ENCODE data around the gene POLRMT. TPM values are rescaled to one million over a fixed set of nuclear protein-coding genes. Genes with fewer than 3 reads are reported as not detected.
"Not testable (repeated sequence)": the region's sequence is repeated elsewhere in the genome, so short reads cannot be mapped to it uniquely, and the experiment has no call there.

Gene POLRMT
- total RNA-seq, 2 donors from 2014 or later, result 34.7 to 106 TPM

DNA sequence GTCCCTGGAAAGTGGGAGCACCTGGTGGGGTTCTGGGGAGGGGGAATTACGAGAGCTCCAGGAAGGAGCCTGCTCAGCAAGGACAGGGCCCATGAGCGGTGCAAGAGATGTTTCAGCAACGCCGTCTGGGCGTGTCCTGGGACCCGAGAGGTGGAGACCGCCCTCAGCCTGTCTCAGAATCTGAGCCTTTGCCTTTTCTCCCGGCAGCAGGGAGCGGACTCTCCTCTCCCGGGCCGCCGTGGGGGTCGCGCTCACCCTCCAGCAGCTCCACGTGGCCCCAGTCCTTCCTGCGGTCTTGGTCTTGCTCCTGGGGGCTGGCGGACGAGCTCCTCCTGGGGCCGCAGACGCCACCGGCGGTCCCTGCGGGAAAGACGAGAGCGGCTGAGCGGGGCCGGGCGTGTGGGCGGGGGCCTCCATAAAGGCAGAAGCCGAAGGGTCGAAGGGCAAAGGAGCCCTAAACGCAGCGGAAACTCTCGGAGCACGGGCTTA lies 714 bp downstream of the POLRMT start:
- Histone ChIP-seq H3K9me3 (no peaks in the 10 kb centered on the region), H3K4me3 (peak overlapping the region; percentile 59 to 89), H3K4me1 (replicated peaks) (no peaks in the 10 kb centered on the region), H3K27ac (peak overlapping the region; percentile 0 to 54), H3K36me3 (no peaks in the 10 kb centered on the region), H3K27me3 (replicated peaks; ENCODE audit: insufficient read depth) (no peaks in the 10 kb centered on the region)
- intact Hi-C loops (cut with DNase I), result no loop called here
- no peak for DNase-seq (ENCODE audit: low spot score)
- TF ChIP-seq POLR2A (IDR thresholded peaks at IDR 0.05) (no peak), POLR2AphosphoS5 (IDR thresholded peaks at IDR 0.05) (no peak)
- TF ChIP-seq, protein P1, sequence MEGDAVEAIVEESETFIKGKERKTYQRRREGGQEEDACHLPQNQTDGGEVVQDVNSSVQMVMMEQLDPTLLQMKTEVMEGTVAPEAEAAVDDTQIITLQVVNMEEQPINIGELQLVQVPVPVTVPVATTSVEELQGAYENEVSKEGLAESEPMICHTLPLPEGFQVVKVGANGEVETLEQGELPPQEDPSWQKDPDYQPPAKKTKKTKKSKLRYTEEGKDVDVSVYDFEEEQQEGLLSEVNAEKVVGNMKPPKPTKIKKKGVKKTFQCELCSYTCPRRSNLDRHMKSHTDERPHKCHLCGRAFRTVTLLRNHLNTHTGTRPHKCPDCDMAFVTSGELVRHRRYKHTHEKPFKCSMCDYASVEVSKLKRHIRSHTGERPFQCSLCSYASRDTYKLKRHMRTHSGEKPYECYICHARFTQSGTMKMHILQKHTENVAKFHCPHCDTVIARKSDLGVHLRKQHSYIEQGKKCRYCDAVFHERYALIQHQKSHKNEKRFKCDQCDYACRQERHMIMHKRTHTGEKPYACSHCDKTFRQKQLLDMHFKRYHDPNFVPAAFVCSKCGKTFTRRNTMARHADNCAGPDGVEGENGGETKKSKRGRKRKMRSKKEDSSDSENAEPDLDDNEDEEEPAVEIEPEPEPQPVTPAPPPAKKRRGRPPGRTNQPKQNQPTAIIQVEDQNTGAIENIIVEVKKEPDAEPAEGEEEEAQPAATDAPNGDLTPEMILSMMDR (IDR thresholded peaks at IDR 0.05), result no peak
- WGBS, result 4% methylated on average over 34 of the region's 35 CpGs

DNA sequence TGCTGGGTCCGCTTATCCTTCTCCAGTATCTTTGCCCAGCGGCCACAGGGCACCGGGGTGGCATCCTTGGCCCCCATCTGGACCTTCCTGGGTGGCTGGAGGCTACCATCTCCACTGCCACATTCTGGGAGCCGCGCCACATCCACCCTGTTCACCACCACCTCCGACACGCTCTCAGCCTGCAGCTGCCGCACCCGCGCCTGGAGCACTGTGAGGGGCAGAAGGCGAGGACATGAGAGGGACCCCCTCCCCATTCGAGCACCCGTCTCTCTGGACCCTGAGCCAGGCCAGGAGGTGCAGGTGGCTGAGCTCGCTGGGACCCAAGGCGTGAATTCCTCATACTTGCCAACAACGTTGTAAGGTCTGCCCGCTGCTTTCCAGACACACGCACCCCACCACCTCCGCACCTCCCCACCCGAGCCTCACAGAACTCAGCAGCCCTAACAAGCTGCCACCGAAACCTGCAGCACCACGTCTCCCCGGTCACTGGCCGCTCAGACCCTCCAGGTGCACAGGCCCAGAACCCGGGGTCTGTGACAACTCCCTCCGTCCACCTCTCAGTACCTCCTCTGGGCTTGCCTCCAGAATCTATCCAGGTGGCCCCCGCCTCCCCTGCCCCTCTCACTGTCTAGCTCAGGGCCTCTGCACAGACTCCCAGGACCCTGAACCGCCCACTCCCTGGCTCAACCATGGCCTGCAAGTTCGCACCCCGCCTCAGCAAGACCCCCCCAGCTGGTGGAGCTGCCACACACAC lies 3.2 kb downstream of the POLRMT start:
- WGBS, result 93% methylated on average over 29 of the region's 30 CpGs
- TF ChIP-seq POLR2A (IDR thresholded peaks at IDR 0.05) (no peak), POLR2AphosphoS5 (IDR thresholded peaks at IDR 0.05) (no peak)
- TF ChIP-seq, protein P1 (IDR thresholded peaks at IDR 0.05), result no peak
- Histone ChIP-seq H3K27me3 (replicated peaks; ENCODE audit: insufficient read depth) (no peaks in the 10 kb centered on the region), H3K9me3 (no peaks in the 10 kb centered on the region), H3K4me3 (no peak overlapping the region), H3K4me1 (replicated peaks) (no peaks in the 10 kb centered on the region), H3K36me3 (no peaks in the 10 kb centered on the region), H3K27ac (no peak overlapping the region)
- intact Hi-C loops (cut with DNase I), result no loop called here
- DNase-seq (ENCODE audit: low spot score), result no peak

DNA sequence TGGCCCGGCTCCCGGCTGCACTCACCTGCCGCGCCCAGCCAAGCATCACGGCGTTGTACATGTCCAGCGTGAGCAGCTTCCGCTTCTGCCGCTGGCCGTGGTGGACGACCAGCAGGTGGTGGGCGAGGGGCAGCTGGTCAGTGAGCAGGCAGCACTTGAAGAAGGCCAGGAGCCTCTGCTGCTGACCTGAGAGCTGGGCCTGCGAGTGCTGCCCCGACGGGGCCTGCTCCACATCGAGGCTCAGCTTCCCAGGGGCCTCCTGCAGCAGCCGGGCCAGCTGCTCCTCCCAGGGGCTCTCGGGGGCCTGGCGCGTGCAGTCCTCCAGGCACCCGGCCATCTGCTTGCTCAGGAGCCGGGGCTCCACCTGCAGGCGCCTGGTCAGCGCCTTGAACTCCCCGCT lies 3.8 kb downstream of the POLRMT start:
- H3K4me3 ChIP-seq; H3K4me1 ChIP-seq (replicated peaks); DNase-seq (ENCODE audit: low spot score); H3K36me3 ChIP-seq; H3K27ac ChIP-seq; H3K27me3 ChIP-seq (replicated peaks; ENCODE audit: insufficient read depth); intact Hi-C loops (cut with DNase I); H3K9me3 ChIP-seq: not testable (repeated sequence)
- WGBS, result 65% methylated on average over 24 of the region's 25 CpGs

DNA sequence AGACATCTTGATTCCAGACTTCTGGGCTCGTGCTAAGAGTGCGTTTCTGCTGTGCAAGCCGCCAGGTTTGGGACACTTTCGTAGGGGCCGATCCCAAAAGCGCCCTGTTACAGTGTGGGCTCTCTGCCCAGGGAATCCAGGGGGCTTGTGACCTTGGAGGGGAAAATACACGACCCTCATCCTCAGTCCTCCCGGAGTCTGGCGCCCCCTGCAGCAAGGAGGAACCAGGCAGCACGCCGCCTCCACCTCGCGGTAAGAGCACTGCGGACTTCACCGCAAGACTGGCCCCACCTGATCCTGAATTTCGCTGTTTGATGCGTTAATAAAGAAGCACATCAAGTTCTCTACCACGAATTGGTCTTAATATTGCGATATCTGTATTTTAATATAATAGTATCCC lies 5.2 kb downstream of the POLRMT start:
- no peaks in the 10 kb centered on the region for H3K9me3 ChIP-seq
- H3K27me3 ChIP-seq (replicated peaks; ENCODE audit: insufficient read depth), result no peaks in the 10 kb centered on the region
- H3K27ac ChIP-seq, result no peak overlapping the region
- 84% methylated on average over 19 of the region's 19 CpGs for WGBS
- H3K4me1 ChIP-seq (replicated peaks), result no peaks in the 10 kb centered on the region
- intact Hi-C loops (cut with DNase I), result no loop called here
- TF ChIP-seq, protein P1 (IDR thresholded peaks at IDR 0.05), result no peak
- TF ChIP-seq POLR2A (IDR thresholded peaks at IDR 0.05), result no peak
- TF ChIP-seq POLR2AphosphoS5 (IDR thresholded peaks at IDR 0.05), result no peak
- no peak for DNase-seq (ENCODE audit: low spot score)
- no peaks in the 10 kb centered on the region for H3K36me3 ChIP-seq
- H3K4me3 ChIP-seq, result no peak overlapping the region

DNA sequence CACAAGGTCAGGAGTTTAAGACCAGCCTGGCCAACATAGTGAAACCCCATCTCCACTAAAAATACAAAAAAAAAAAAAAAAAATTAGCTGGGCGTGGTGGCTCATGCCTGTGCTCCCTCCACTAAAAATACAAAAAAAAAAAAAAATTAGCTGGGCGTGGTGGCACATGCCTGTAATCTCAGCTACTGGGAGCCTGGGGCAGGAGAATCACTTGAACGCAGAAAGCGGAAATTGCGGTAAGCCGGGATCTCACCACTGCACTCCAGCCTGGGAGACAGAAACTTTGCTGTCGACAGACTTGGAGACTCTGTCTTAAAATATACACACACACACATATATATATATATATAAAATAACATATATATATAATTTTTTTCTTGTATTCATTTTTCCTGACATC lies 6.8 kb downstream of the POLRMT start:
- H3K9me3 ChIP-seq; H3K36me3 ChIP-seq; H3K4me3 ChIP-seq; H3K27ac ChIP-seq; H3K4me1 ChIP-seq (replicated peaks); DNase-seq (ENCODE audit: low spot score); H3K27me3 ChIP-seq (replicated peaks; ENCODE audit: insufficient read depth); intact Hi-C loops (cut with DNase I): not testable (repeated sequence)
- 93% methylated on average over 7 of the region's 7 CpGs for WGBS

DNA sequence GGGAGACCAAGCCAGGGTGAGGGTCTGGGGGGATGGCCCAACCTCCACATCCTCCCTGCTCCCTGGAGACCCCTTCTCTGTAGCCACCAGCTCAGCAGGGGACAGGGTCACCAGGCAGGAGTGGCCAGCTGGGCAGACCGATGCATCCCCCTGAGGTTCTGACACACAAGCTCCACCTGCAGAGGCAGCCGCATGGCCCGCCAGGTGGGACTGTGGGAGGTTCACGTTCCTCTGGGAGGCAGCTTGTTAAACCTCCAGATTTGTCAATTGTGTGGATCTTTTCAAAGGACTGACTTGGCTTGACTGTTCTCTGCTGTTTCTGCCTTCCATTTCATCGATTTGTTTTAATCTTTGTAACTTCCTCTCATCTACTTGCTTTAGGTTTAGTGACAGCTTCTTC lies 8.1 kb downstream of the POLRMT start:
- H3K27me3 ChIP-seq (replicated peaks; ENCODE audit: insufficient read depth), result no peaks in the 10 kb centered on the region
- no peak overlapping the region for H3K4me3 ChIP-seq
- H3K27ac ChIP-seq, result no peak overlapping the region
- H3K4me1 ChIP-seq (replicated peaks), result no peaks in the 10 kb centered on the region
- no peak for DNase-seq (ENCODE audit: low spot score)
- peaks cover 0 to 11% of the 10 kb centered on the region in 2 donors for H3K36me3 ChIP-seq
- TF ChIP-seq, protein P1 (IDR thresholded peaks at IDR 0.05), result no peak
- TF ChIP-seq POLR2A (IDR thresholded peaks at IDR 0.05), result no peak
- no peak for TF ChIP-seq POLR2AphosphoS5 (IDR thresholded peaks at IDR 0.05)
- intact Hi-C loops (cut with DNase I), result no loop called here
- H3K9me3 ChIP-seq, result no peaks in the 10 kb centered on the region
- 79% methylated on average over 5 of the region's 5 CpGs for WGBS

Measured in prostate gland (tissue), 2 donors.